H54 (cell line): ENCODE data around the gene MAGEB2.
"Not testable (repeated sequence)": the region's sequence is repeated elsewhere in the genome, so short reads cannot be mapped to it uniquely, and the experiment has no call there.

Experiments used
- DNase-seq: peaks from one replicate; pipeline ENCODE4 v3.0.0; 2011; ENCODE audit warnings: low spot score, mixed read lengths; ENCODE audit not compliant: insufficient read length
- FAIRE-seq: peaks from 3 replicates; lab custom pipeline; 2011; peaks lifted over from hg19 to GRCh38; lab: Jason Lieb, UNC
- POLR2A ChIP-seq: IDR thresholded peaks from 2 replicates; pipeline ENCODE4 v1.6.1; 2011; ENCODE audit warnings: low read depth, mild to moderate bottlenecking, low read length

The MAGEB2 gene

GRCh38 chrX:30215357-30215843, at the start of gene MAGEB2:
Gene MAGEB2, plus strand, starts transcription at chrX:30215563. Its CDS starts 3,018 bp downstream, at chrX:30218581.
- TF ChIP-seq POLR2A, result no peak
- DNase-seq (no peak), FAIRE-seq (no peak)

GRCh38 chrX:30170900-30171299, 44.5 kb upstream of the MAGEB2 start:
- no peak for FAIRE-seq
- TF ChIP-seq POLR2A, result no peak
- no peak for DNase-seq

GRCh38 chrX:30181353-30181752, 34.0 kb upstream of the MAGEB2 start:
- FAIRE-seq (no peak), DNase-seq (no peak)
- TF ChIP-seq POLR2A, result no peak

- no peak for TF ChIP-seq POLR2A
- FAIRE-seq (no peak), DNase-seq (no peak)
These were observed 31.8 kb upstream of the MAGEB2 start for GRCh38 chrX:30183554-30183953.

- no peak for DNase-seq
- FAIRE-seq, result no peak
- no peak for TF ChIP-seq POLR2A
These were observed 24.9 kb upstream of the MAGEB2 start for GRCh38 chrX:30190426-30190825.

GRCh38 chrX:30193910-30194309, 21.5 kb upstream of the MAGEB2 start:
- not testable (repeated sequence) for DNase-seq, FAIRE-seq

- DNase-seq (no peak), FAIRE-seq (no peak)
- TF ChIP-seq POLR2A, result no peak
These were observed 19.0 kb upstream of the MAGEB2 start for GRCh38 chrX:30196322-30196721.

GRCh38 chrX:30212172-30212571, 3.2 kb upstream of the MAGEB2 start:
- FAIRE-seq, result no peak
- no peak for DNase-seq
- no peak for TF ChIP-seq POLR2A

- TF ChIP-seq POLR2A, result no peak
- DNase-seq, result no peak
- FAIRE-seq, result no peak
These were observed 2.1 kb downstream of the MAGEB2 start for GRCh38 chrX:30217465-30217864.

- FAIRE-seq (no peak), DNase-seq (no peak)
- no peak for TF ChIP-seq POLR2A
These were observed 4.0 kb downstream of the MAGEB2 start for GRCh38 chrX:30219372-30219771.

GRCh38 chrX:30220661-30221060, 5.3 kb downstream of the MAGEB2 start:
- DNase-seq, result no peak
- TF ChIP-seq POLR2A, result no peak
- FAIRE-seq, result no peak

- no peak for TF ChIP-seq POLR2A
- DNase-seq (no peak), FAIRE-seq (no peak)
These were observed 9.2 kb downstream of the MAGEB2 start for GRCh38 chrX:30224536-30224935.

- TF ChIP-seq POLR2A, result no peak
- FAIRE-seq (no peak), DNase-seq (no peak)
These were observed 13.2 kb downstream of the MAGEB2 start for GRCh38 chrX:30228526-30228925.

- DNase-seq (no peak), FAIRE-seq (no peak)
- TF ChIP-seq POLR2A, result no peak
These were observed 15.0 kb downstream of the MAGEB2 start, which contains the start of gene MAGEB3 for GRCh38 chrX:30230395-30230794. Gene MAGEB3, plus strand, starts transcription at chrX:30230657. Its CDS starts 5,268 bp downstream, at chrX:30235925.

- FAIRE-seq (no peak), DNase-seq (no peak)
- TF ChIP-seq POLR2A, result no peak
These were observed 26.5 kb downstream of the MAGEB2 start, which contains the start of gene MAGEB4 for GRCh38 chrX:30241724-30242415. Gene MAGEB4, plus strand, starts transcription at chrX:30242000. Its CDS starts 136 bp downstream, at chrX:30242136.
